Measurements from ENCODE around the gene APBA2. TPM values are rescaled to one million over a fixed set of nuclear protein-coding genes. Genes with fewer than 3 reads are reported as not detected.
"Not testable (repeated sequence)": the region's sequence is repeated elsewhere in the genome, so short reads cannot be mapped to it uniquely, and the experiment has no call there.

The APBA2 gene
- total RNA-seq, 2 donors from 2014 or later = 2.3 to 3.8 TPM

GRCh38 chr15:29151484-29151857, 265.7 kb downstream of the APBA2 start:
- Mint-ChIP-seq H3K9me3 (no peaks in the 10 kb centered on the region), H3K4me1 (no peaks in the 10 kb centered on the region), H3K27ac (no peak overlapping the region), H3K27me3 (peaks cover 18% of the 10 kb centered on the region), H3K36me3 (ENCODE audit: low read depth) (no peaks in the 10 kb centered on the region), H3K4me3 (no peak overlapping the region)
- no peak for ATAC-seq (replicated peaks)

- no peak overlapping the region for H3K27ac Mint-ChIP-seq
These were observed 270.7 kb downstream of the APBA2 start for GRCh38 chr15:29156521-29156920.

GRCh38 chr15:29159771-29160455, 274.1 kb downstream of the APBA2 start:
- no peak for ATAC-seq (replicated peaks)
- Mint-ChIP-seq H3K36me3 (ENCODE audit: low read depth) (no peaks in the 10 kb centered on the region), H3K27me3 (peaks cover 43% of the 10 kb centered on the region), H3K4me1 (no peaks in the 10 kb centered on the region), H3K9me3 (peaks cover 13% of the 10 kb centered on the region), H3K27ac (no peak overlapping the region), H3K4me3 (no peak overlapping the region)

More at GRCh38 chr15:29156521-29156920, 270.7 kb downstream of the APBA2 start:
- no peaks in the 10 kb centered on the region for H3K36me3 Mint-ChIP-seq (ENCODE audit: low read depth)
- peaks cover under 1% of the 10 kb centered on the region for H3K9me3 Mint-ChIP-seq
- ATAC-seq (replicated peaks) = no peak
- H3K4me3 Mint-ChIP-seq = no peak overlapping the region
- H3K4me1 Mint-ChIP-seq = no peaks in the 10 kb centered on the region
- peaks cover 19% of the 10 kb centered on the region for H3K27me3 Mint-ChIP-seq

GRCh38 chr15:29162411-29162810, 276.6 kb downstream of the APBA2 start:
- Mint-ChIP-seq H3K9me3 (peaks cover 13% of the 10 kb centered on the region), H3K27me3 (peaks cover 40% of the 10 kb centered on the region), H3K27ac (no peak overlapping the region), H3K36me3 (ENCODE audit: low read depth) (no peaks in the 10 kb centered on the region), H3K4me1 (no peaks in the 10 kb centered on the region), H3K4me3 (no peak overlapping the region)
- no peak for ATAC-seq (replicated peaks)

GRCh38 chr15:29167122-29167521, 281.3 kb downstream of the APBA2 start:
- not testable (repeated sequence) for ATAC-seq (replicated peaks); H3K27ac Mint-ChIP-seq; H3K9me3 Mint-ChIP-seq; H3K36me3 Mint-ChIP-seq (ENCODE audit: low read depth); H3K4me3 Mint-ChIP-seq; H3K4me1 Mint-ChIP-seq
- H3K27me3 Mint-ChIP-seq = peaks cover 47% of the 10 kb centered on the region

Other genes with a start within 250 kb of the APBA2 start
- under 1 TPM in 1 of 2 donors, not detected in 1; 0.53 TPM for gene GOLGA8M, start 173.6 kb upstream of the APBA2 start, total RNA-seq
- gene GOLGA6L7, start 37.3 kb upstream of the APBA2 start, total RNA-seq = not detected